Ovary (tissue), 9 donors: ENCODE measurements around the gene GNAT3. TPM values are rescaled to one million over a fixed set of nuclear protein-coding genes. Genes with fewer than 3 reads are reported as not detected.

ENCODE experiments used
- DNase-seq, 5 donors: peaks; one replicate each; pipeline ENCODE4 v3.0.0-alpha.2; 2019 to 2020
- H3K27ac ChIP-seq, 2 donors: fragments of 200-600 bp; one replicate each; pipeline versions ENCODE4 v1.5.1 to v1.8.0; 2019 to 2022
- H3K27me3 ChIP-seq: fragments of 200-600 bp; one replicate; pipeline ENCODE4 v1.8.0; 2022
- H3K36me3 ChIP-seq: fragments of 200-600 bp; sonication (generic); one replicate; pipeline ENCODE4 v1.5.1; 2019
- H3K4me1 ChIP-seq: one replicate; pipeline ENCODE4 v1.8.1; 2013; ENCODE audit warnings: mild to moderate bottlenecking, moderate library complexity; ENCODE audit not compliant: insufficient read depth
- H3K4me3 ChIP-seq: fragments of 200-600 bp; sonication (generic); one replicate; pipeline ENCODE4 v1.5.1; 2017
- H3K9me3 ChIP-seq, 2 donors: fragments of 200-600 bp in 1 of 2; sonication (generic) in 1 of 2; one replicate each; pipeline versions ENCODE4 v1.5.1 to v1.8.1; 2013 to 2019; ENCODE audit warnings: mild to moderate bottlenecking in 1 of 2, moderate library complexity in 1 of 2
- CTCF ChIP-seq, 3 donors: fragments of 450-650 bp in 2 of 3; fragments of 200-600 bp in 1 of 3; IDR thresholded peaks; one replicate each; pipeline versions ENCODE4 v1.5.1 to v1.8.0; 2016 to 2022; ENCODE audit warnings: antibody characterized with exemption in 3 of 3, mild to moderate bottlenecking in 1 of 3
- EP300 ChIP-seq: sonication (generic); formaldehyde crosslinking; IDR thresholded peaks from one replicate; pipeline ENCODE4 v1.6.1; 2017; ENCODE audit warnings: antibody characterized with exemption
- POLR2A ChIP-seq: fragments of 450-650 bp; IDR thresholded peaks from one replicate; pipeline ENCODE4 v1.6.1; 2017; ENCODE audit warnings: antibody characterized with exemption, mild to moderate bottlenecking, moderate library complexity
- WGBS, 3 donors: extraction: QIAGEN DNeasy Blood & Tissue Kit in 1 of 3; methylation state at CpG; one replicate each; pipeline versions ENCODE4 v1.1.5 to v1.1.7; 2013 to 2017; 5-methylcytosine and 5-hydroxymethylcytosine counted together
- intact Hi-C, 4 donors: fragments of 100-400 bp; cut with DNase I; formaldehyde crosslinking; loops; one replicate each; pipeline versions ENCODE4 v1.11.0 to v1.15.1; 2022 to 2023
- polyA plus RNA-seq, 2 donors: library from polyadenylated mRNA; stranded (reverse); fragments of 200-250 nt in 1 of 2; fragments of 350-450 nt in 1 of 2; fragmentation: Illumina TruSeq in 1 of 2; extraction: RNeasy Lipid Tissue Mini Kit (QIAGEN cat#74804) in 1 of 2; gene quantifications; one replicate each; pipeline ENCODE4 v1.2.3, GENCODE V29; 2013 to 2014
- total RNA-seq, 7 donors: library from RNA; depleted of rRNA in 2 of 7; stranded (reverse); fragments of >200 nt in 2 of 7; fragmentation: NEBNext Ultra II Directional in 3 of 7; extraction: Animal tissue kit (Norgen Biotek cat#: 25700) in 3 of 7; gene quantifications; one replicate each; pipeline versions ENCODE4 v1.1.0 to v1.2.4, GENCODE V29; 2016 to 2023
- donor health status: DM: no; HTN: no; CAD: no; lungs with moderate emphysema.
- donor health status: DM: no; HTN: no; CAD: no.
- donor health status: Bipolar disorder and iron deficiency.
- donor health status: DM: yes; HTN: yes; CAD: no.
- donor health status: DM: no; HTN: no; CAD: no.
- donor health status: DM: yes; HTN: yes; CAD: no.

The GNAT3 gene
- total and polyA plus RNA-seq, 9 donors: not detected

- H3K36me3 ChIP-seq: no peaks in the 10 kb centered on the region
- 44 to 55% (median 54%) methylated on average over 2 of the region's 2 CpGs for WGBS, 3 donors
- H3K27ac ChIP-seq: no peak overlapping the region
- no peaks in the 10 kb centered on the region for H3K9me3 ChIP-seq
- no peaks in the 10 kb centered on the region for H3K27me3 ChIP-seq
- TF ChIP-seq EP300 (no peak), CTCF (IDR thresholded peaks at IDR 0.05) (no peak)
- peaks cover 3% of the 10 kb centered on the region for H3K4me1 ChIP-seq
- no peak for DNase-seq
- intact Hi-C loops: loop anchor here in 1 of 4 donors (10.0 kb wide), 1 partner anchor 244 kb away; no protein-coding TSS in a partner anchor
- no peak overlapping the region for H3K4me3 ChIP-seq
These were observed 91.0 kb downstream of the GNAT3 start for GRCh38 chr7:80420876-80421275.

GRCh38 chr7:80417211-80417793 is 94.6 kb downstream of the GNAT3 start:
- 61 to 68% (median 65%) methylated on average over 6 of the region's 6 CpGs for WGBS, 3 donors
- H3K27ac ChIP-seq: no peak overlapping the region
- TF ChIP-seq EP300 (no peak), CTCF (IDR thresholded peaks at IDR 0.05) (no peak)
- DNase-seq: no peak
- H3K36me3 ChIP-seq: no peaks in the 10 kb centered on the region
- H3K4me3 ChIP-seq: no peak overlapping the region
- no peaks in the 10 kb centered on the region for H3K27me3 ChIP-seq
- intact Hi-C loops: no loop called here
- no peaks in the 10 kb centered on the region for H3K9me3 ChIP-seq
- H3K4me1 ChIP-seq: peaks cover 3% of the 10 kb centered on the region

GRCh38 chr7:80415522-80415921 is 96.3 kb downstream of the GNAT3 start:
- H3K4me3 ChIP-seq: no peak overlapping the region
- intact Hi-C loops: no loop called here
- whole genome bisulfite sequencing, 3 donors: 94 to 97% (median 94%) methylated on average over 1 of the region's 1 CpG

GRCh38 chr7:80415114-80415513 is 96.8 kb downstream of the GNAT3 start:
- intact Hi-C loops: no loop called here
- Histone ChIP-seq H3K4me3 (no peak overlapping the region), H3K4me1 (peaks cover 3% of the 10 kb centered on the region), H3K27me3 (no peaks in the 10 kb centered on the region), H3K27ac (no peak overlapping the region), H3K36me3 (no peaks in the 10 kb centered on the region), H3K9me3 (no peaks in the 10 kb centered on the region)
- TF ChIP-seq POLR2A (no peak), CTCF (IDR thresholded peaks at IDR 0.05) (no peak)
- 87 to 90% (median 88%) methylated on average over 3 of the region's 3 CpGs for WGBS, 3 donors
- no peak for DNase-seq

More at GRCh38 chr7:80415522-80415921, 96.3 kb downstream of the GNAT3 start:
- Histone ChIP-seq H3K9me3 (no peaks in the 10 kb centered on the region), H3K27me3 (no peaks in the 10 kb centered on the region), H3K36me3 (no peaks in the 10 kb centered on the region), H3K4me1 (peaks cover 3% of the 10 kb centered on the region), H3K27ac (no peak overlapping the region)
- DNase-seq: no peak
- TF ChIP-seq EP300: no peak
- no peak for TF ChIP-seq CTCF (IDR thresholded peaks at IDR 0.05)
- no peak for TF ChIP-seq POLR2A
